HG03378 (cell line): ENCODE results near the gene GOLGA6L1.
"Not testable (repeated sequence)": the region's sequence is repeated elsewhere in the genome, so short reads cannot be mapped to it uniquely, and the experiment has no call there.

ENCODE experiments used
- ATAC-seq: cut with Tn5 transposase; IDR thresholded peaks from one replicate; pipeline ENCODE4 v1.9.1; 2021; ENCODE audit warnings: mild to moderate bottlenecking, moderate library complexity; ENCODE audit not compliant: unreplicated experiment

Gene GOLGA6L1, protein sequence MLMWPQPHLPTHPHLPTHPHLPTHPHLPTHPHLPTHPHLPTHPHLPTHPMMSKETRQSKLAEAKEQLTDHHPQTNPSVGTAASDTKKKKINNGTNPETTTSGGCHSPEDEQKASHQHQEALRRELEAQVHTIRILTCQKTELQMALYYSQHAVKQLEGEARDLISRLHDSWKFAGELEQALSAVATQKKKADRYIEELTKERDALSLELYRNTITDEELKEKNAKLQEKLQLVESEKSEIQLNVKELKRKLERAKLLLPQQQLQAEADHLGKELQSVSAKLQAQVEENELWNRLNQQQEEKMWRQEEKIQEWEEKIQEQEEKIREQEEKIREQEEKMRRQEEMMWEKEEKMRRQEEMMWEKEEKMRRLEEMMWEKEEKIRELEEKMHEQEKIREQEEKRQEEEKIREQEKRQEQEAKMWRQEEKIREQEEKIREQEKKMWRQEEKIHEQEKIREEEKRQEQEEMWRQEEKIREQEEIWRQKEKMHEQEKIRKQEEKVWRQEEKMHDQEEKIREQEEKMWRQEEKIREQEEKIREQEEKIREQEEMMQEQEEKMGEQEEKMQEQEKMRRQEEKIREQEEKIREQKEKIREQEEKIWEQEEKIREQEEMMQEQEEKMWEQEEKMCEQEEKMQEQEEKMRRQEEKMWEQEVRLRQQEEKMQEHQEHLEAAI

DNA sequence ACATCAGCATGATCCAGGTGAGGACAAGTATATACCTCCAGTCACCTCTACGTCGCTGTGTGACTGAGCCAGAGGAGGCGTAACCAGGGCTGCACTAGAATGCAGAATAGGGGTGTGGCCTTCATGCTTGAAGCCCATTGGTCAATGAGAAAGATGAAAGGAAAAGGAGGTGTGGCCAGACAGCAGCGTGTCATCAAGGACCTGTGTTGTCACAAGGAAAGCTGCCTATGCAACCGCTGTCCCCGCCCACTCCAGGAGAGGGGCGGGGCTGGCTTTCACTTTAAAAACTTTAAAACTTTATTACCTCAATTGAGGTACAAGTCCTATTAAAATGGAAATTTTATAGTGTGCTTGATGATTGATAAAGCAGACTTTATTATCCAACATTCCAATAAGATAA is at the start of gene GOLGA6L1:
Gene GOLGA6L1 (minus strand): TSS at position 101 of the 400 bp plus-strand sequence. CDS start 91 bp downstream, at position 10.
- not testable (repeated sequence) for ATAC-seq

DNA sequence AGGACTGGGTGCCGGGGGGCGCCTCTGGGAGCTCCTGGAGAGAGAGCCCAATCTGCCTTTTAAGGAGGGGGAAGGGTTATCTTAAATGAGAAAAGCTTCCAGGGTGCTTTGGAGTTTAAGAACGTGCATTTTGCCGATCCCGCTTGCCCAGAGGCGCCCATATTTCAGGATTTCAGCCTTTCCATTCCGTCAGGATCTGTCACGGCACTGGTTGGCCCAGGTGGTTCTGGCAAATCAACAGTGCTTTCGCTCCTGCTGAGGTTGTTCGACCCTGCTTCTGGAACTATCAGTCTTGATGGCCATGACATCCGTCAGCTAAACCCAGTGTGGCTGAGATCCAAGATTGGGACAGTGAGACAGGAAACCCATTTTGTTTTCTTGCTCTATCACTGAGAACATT is 44.6 kb upstream of the GOLGA6L1 start:
- not testable (repeated sequence) for ATAC-seq

DNA sequence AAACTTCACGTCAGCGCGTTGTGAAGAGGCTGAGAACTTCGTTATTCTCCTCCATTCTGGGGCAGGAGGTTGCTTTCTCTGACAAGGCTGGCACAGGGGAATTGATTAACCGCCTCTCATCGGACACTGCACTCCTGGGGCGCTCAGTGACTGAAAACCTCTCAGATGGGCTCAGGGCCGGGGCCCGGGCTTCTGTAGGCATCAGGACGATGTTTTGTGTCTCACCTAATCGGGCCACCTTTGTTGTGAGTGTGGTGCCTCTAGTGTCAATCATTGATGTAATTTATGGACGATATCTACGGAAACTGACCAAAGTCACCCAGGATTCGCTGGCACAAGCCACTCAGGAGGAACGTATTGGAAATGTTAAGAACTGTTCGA is 43.9 kb upstream of the GOLGA6L1 start:
- ATAC-seq, result not testable (repeated sequence)

DNA sequence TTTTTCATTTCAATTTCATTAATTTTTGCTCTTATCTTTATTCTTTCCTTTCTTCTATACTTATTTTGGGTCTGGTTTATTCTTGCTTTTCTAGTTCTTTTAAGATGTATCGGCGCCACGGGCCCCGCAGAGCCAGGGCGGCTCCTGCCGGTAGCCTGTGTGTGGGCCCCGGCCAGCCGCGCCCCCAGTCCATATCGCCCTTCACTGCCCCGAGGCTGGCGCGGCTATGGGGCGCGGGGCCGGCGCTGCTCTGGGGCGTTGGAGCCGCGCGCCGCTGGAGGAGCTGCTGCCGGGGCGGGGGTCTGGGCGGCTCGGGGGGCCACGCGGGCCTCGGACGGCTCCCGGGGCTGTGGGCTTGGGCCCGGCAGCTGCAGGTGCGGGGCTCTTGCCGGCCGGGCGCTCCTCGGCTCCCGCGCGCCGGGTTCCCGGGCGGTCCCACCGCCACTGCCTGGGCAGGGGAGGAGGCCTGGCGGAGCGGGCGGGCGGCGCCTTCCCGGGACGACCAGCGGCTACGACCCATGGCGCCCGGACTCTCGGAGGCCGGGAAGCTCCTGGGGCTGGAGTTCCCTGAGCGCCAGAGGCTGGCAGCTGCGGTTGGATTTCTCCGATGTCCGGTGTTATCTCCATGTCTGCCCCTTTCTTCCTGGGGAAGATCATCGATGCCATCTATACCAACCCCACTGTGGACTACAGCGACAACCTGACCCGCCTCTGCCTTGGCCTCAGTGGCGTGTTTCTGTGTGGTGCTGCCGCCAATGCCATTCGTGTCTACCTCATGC is 43.3 kb upstream of the GOLGA6L1 start:
- ATAC-seq, result not testable (repeated sequence)

DNA sequence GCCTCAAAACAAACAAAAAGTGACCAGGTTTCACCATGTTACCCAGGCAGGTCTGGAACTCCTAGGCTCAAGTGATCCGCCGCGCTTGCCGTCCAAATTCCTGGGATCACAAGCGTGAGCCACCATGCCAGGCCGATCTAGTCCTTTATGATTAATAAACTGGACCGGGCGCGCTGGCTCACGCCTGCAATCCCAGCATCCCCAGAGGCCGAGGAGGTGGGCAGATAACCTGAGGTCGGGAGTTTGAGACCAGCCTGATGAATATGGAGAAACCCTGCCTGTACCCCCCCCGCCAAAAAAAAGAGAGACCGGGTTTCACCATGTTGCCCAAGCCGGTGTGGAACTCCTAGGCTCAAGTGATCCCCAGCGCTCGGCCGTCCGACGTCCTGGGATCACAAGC is 40.1 kb upstream of the GOLGA6L1 start:
- not testable (repeated sequence) for ATAC-seq

DNA sequence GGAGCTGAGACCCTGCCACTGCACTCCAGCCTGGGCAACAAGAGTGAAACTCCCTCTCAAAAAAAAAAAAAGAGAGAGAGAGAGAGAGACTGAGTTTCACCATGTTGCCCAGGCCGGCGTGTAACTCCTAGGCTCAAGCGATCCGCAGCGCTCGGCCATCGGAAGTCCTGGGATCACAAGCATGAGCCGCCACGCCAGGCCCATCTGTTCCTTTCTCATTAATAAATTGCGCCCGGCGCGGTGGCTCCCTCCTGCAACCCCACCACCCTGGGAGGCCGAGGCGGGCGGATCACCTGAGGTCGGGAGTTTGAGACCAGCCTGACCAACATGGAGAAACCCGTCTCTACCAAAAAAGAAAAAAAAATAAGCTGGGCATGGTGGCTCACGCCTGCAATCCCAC is 39.0 kb upstream of the GOLGA6L1 start:
- not testable (repeated sequence) for ATAC-seq

DNA sequence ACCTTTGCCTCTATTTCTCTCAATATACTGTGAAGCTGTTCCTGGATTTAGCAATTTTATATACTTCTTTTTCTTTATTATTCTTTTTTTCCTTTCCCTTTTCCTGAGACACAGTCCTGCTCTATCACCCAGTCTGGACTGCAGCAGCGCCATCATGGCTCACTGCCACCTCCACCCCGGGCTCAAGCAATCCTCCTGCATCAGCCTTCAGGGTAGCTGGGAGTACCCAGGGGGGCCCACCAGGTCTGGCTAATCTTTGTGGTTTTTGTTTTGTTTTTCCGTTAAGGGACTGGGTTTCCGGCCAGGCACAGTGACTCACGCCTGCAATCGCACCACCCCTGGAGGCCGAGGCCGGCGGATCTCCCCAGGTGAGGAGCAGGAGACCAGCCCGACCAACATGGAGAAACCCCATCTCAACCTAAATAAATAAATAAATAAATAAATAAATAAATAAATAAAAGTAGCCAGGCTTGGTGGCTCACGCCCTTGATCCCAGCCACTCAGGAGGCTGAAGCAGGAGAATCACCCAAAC is 38.1 kb upstream of the GOLGA6L1 start:
- ATAC-seq, result not testable (repeated sequence)

DNA sequence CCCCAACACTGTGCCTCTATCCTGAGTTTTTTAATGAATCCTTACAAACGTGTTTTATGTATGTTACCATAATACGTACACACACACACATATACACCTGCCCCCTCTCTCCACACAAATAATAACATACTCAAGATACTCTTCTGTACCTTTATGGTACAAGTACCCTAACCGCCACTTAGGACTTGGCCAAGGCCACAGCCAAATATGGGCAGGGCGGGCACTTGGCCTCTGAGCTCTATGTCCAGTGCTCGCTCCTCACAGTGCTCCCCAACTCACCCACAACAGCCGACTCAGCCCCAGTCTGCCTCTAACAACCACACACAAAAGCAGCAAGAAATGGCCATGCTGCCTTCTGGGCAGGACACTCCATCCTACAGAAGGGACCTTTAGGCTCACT is 3.8 kb downstream of the GOLGA6L1 start:
- ATAC-seq, result not testable (repeated sequence)

DNA sequence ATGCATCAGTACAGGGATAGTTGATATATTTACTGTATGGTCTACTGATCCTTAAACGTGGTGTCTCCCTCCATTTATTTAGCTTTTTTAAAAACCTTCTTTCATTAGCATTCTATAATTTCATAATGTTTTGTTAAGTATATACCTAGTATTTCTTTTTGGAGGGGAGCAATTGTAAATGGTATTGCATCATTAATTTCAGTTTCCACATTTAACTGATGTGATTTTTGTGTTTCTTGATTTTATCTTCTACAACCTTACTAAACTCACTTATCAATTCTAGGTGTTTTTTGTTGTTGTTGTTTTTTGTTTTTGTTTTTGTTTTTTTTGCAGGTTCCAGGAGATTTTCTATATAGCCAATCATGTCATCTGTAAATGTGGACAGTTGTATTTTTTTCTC is 18.4 kb downstream of the GOLGA6L1 start:
- no peak for ATAC-seq

DNA sequence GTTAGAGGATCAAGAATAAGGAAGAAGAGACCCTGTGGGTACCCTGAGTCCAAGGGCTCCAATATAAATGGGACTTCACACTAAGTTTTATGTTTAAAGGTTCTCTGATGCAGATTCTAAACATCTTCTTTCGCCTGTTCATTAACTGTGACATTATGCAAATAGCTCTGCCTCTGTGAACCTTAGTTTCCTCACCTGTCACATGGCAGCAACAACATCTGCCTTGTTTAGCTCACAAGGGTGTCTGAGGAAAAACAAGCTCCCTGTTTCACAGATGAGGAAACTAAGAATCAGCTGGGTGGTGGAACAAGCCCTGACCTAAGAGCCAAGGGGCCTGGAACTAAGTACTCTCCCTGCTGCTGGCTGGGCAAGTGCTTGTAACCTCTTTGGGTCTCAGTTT is 40.8 kb downstream of the GOLGA6L1 start:
- ATAC-seq, result no peak

DNA sequence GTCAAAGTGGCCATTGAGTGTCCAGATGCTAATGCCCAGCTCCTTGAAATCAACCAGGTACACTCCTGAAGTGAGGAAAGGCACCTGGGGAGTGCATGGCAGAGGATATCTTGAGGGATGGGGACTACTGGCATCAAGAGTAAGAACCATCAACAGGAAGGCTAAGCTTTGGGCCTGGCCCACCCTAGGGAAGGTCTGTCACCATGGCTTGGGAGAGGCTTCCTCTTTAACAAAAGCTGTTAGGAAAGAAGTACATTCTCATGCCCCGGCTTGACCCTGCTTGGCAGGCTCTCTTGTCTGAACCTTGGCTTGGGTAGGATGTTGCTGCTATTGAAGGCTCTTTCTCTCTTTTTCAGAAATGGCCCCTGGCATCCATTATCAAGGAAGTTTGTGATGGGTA is 53.5 kb downstream of the GOLGA6L1 start:
- no peak for ATAC-seq

DNA sequence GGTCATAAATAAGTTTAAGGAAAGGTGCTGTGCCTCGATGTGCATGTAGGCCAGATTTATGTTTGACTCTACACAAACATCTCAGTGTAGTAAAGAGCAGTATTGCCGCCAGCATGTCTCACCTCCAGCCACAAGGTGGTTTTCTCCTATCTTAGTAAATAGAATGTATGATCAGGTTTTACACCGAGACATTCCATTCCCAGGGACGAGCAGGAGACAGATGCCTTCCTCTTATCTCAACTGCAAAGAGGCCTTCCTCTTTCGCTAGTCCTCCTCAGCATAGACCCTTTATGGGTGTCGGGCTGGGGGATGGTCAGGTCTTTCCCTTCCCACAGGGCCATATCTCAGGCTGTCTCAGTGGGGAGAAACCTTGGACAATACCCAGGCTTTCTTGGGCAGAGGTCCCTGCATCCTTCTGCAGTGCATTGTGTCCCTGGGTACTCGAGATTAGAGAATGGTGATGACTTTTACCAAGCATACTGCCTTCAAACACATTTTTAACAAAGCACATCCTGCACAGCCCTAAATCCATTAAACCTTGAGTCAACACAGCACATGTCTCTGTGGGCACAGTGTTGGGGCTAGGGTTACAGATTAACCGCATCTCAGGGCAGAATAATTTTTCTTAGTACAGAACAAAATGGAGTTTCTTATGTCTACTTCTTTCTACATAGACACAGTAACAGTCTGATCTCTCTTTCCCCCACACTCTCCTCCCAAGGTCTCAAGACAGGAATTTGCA is 54.5 kb downstream of the GOLGA6L1 start:
- not testable (repeated sequence) for ATAC-seq

DNA sequence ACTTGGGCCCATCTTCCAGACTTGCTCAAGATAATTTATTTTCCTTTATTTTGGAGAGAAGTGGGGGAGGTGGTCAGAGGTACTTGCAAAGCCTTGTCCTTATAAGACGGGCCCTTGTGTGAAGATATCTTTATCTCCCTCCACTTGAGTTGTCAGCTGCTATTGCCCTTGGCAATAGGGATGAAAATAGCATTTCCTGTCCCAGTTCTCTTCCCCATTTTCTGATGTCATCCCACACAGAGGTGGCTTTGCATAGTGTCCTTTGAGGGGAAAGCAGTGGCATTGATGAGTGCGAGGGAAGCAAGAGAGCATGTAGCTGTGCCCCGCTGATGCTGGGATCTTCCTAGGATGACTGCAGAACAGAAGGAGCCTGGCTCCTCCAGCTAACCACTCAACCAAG is 55.4 kb downstream of the GOLGA6L1 start:
- ATAC-seq, result no peak

DNA sequence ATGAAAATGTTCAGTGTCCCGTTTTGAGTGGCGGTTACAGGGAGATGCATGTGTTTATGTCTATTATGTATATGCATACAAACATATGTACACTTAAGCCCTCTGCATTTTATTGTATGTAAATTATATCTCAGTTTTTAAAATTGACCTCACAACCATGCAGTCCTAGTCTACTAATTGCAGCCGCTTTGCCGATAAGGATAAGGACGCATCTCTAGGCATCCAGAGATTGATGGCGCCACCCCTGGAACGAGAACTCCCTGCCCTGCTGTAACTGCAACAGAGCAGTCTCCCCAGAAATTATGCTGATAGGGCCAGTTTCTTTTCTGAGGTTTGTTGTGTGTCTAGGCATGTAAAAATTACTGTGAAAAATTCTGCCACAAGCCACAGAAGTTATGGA is 56.9 kb downstream of the GOLGA6L1 start:
- ATAC-seq, result no peak
